K562 (cell line): ENCODE data around the gene SPDYE3. TPM values are rescaled to one million over a fixed set of nuclear protein-coding genes. Genes with fewer than 3 reads are reported as not detected.

Source experiments
- CCAR2 ChIP-seq: fragments of 200-400 bp; formaldehyde crosslinking; IDR thresholded peaks from 2 replicates; pipeline ENCODE4 v1.6.1; 2017; ENCODE audit warnings: mild to moderate bottlenecking, low read depth, low read length
- DDX20 ChIP-seq: fragments of 450-650 bp; IDR thresholded peaks from 2 replicates; pipeline ENCODE4 v1.6.1; 2016; ENCODE audit warnings: missing genetic modification characterization, low read depth, mild to moderate bottlenecking, missing compliant biosample characterization, moderate library complexity
- MAFF ChIP-seq: IDR thresholded peaks from 2 replicates; pipeline ENCODE4 v1.6.1; 2012; ENCODE audit warnings: low read length, improper control_type of control experiment
- MCM5 ChIP-seq: fragments of 450-650 bp; IDR thresholded peaks from 2 replicates; pipeline ENCODE4 v1.6.1; 2016; ENCODE audit warnings: low read depth
- NFE2 ChIP-seq: IDR thresholded peaks from 2 replicates; pipeline ENCODE4 v1.6.1; 2014; ENCODE audit warnings: antibody characterized with exemption, low read depth
- ZNF263 ChIP-seq: sonication (generic); formaldehyde crosslinking; IDR thresholded peaks from 2 replicates; pipeline ENCODE4 v1.8.0; 2022; ENCODE audit warnings: mild to moderate bottlenecking, missing genetic modification reagents, borderline replicate concordance
- polyA plus RNA-seq, 8 experiments: library from polyadenylated mRNA; depleted of rRNA in 4 of 8; stranded (reverse) in 5 of 8; unstranded in 3 of 8; fragments of >200 nt; fragmentation: Nextera tagmentation in 2 of 8; fragmentation: Illumina TruSeq in 1 of 8; extraction: Ambion mirVana in 2 of 8; extraction: Trizol in 1 of 8; gene quantifications; 2 replicates each; pipeline versions ENCODE4 v1.2.1 to v1.2.3, GENCODE V29; 2011 to 2014; ENCODE audit warnings: inconsistent platforms in 1 of 8, missing spikeins in 1 of 8
- total RNA-seq, 7 experiments: library from RNA; depleted of rRNA in 6 of 7; stranded (reverse); fragments of >200 nt in 6 of 7; fragmentation: Illumina TruSeq in 2 of 7; extraction: Trizol in 2 of 7; gene quantifications; 2 replicates each; pipeline versions ENCODE4 v1.2.1 to v1.2.3, GENCODE V29; 2011 to 2021; ENCODE audit warnings: low replicate concordance in 1 of 7
- TF ChIP-seq, protein P1 (sequence below), 2 experiments: fragments of 450-650 bp in 1 of 2; sonication (generic) in 1 of 2; formaldehyde crosslinking in 1 of 2; IDR thresholded peaks; 2 replicates each; pipeline versions ENCODE4 v1.7.1 to v1.9.0; 2016 to 2022; ENCODE audit warnings: inconsistent platforms in 1 of 2, mild to moderate bottlenecking in 1 of 2, missing genetic modification reagents in 1 of 2
- TF ChIP-seq, protein P2 (sequence below): fragments of 250-450 bp; sonication (Bioruptor Pico); IDR thresholded peaks from 2 replicates; pipeline ENCODE4 v1.4.0; 2020
- TF ChIP-seq, protein P3 (sequence below), 2 experiments: fragments of 200-800 bp in 1 of 2; sonication (Bioruptor generic) in 1 of 2; sonication (generic) in 1 of 2; formaldehyde crosslinking in 1 of 2; IDR thresholded peaks in 1 of 2; conservative IDR thresholded peaks in 1 of 2; 2 replicates each; pipeline versions ENCODE4 v1.5.0 to v1.6.1; 2016 to 2020; ENCODE audit warnings: missing compliant biosample characterization in 1 of 2, missing genetic modification characterization in 1 of 2, missing genetic modification reagents in 1 of 2
- TF ChIP-seq, protein P4 (sequence below), 2 experiments: IDR thresholded peaks; 2 replicates each; pipeline ENCODE4 v1.6.1; 2011; ENCODE audit warnings: borderline replicate concordance in 1 of 2, control low read depth in 1 of 2, low read depth in 1 of 2, low read length in 1 of 2, mild to moderate bottlenecking in 1 of 2, mixed read lengths in 1 of 2, moderate library complexity in 1 of 2; ENCODE audit not compliant: insufficient read depth in 1 of 2, insufficient read length in 1 of 2, poor library complexity in 1 of 2, severe bottlenecking in 1 of 2; ENCODE audit errors: extremely low read depth in 1 of 2

Gene SPDYE3
- total and polyA plus RNA-seq, 9 of the 15 experiments (the other 6 are each of a cell fraction or from before 2014, with no cell fraction given) = 0.04 to 3.3 (median 1.2) TPM; not detected in 6

DNA sequence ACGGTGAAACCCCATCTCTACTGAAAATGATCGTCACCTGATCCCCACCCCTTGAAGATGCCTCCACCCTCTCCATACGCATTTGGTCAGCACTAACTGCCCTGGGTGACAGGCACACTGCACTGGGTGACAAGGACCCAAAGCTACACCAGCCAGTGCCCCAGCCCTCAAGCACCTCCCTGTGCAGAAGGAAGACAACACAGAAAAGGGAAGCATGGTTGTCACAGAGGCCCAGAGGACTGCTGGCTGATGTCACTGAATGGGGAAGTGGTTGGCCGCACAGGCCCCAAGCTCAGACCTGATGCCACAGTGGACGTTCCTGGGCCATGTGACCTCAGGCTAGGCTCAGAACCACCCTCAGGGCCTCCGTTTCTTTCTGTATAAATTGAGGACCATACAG lies 61.6 kb downstream of the SPDYE3 start (continued):
- TF ChIP-seq, protein P1, sequence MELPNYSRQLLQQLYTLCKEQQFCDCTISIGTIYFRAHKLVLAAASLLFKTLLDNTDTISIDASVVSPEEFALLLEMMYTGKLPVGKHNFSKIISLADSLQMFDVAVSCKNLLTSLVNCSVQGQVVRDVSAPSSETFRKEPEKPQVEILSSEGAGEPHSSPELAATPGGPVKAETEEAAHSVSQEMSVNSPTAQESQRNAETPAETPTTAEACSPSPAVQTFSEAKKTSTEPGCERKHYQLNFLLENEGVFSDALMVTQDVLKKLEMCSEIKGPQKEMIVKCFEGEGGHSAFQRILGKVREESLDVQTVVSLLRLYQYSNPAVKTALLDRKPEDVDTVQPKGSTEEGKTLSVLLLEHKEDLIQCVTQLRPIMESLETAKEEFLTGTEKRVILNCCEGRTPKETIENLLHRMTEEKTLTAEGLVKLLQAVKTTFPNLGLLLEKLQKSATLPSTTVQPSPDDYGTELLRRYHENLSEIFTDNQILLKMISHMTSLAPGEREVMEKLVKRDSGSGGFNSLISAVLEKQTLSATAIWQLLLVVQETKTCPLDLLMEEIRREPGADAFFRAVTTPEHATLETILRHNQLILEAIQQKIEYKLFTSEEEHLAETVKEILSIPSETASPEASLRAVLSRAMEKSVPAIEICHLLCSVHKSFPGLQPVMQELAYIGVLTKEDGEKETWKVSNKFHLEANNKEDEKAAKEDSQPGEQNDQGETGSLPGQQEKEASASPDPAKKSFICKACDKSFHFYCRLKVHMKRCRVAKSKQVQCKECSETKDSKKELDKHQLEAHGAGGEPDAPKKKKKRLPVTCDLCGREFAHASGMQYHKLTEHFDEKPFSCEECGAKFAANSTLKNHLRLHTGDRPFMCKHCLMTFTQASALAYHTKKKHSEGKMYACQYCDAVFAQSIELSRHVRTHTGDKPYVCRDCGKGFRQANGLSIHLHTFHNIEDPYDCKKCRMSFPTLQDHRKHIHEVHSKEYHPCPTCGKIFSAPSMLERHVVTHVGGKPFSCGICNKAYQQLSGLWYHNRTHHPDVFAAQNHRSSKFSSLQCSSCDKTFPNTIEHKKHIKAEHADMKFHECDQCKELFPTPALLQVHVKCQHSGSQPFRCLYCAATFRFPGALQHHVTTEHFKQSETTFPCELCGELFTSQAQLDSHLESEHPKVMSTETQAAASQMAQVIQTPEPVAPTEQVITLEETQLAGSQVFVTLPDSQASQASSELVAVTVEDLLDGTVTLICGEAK (IDR thresholded peaks at IDR 0.05) = no peak
- TF ChIP-seq, protein P1 (CRISPR knock-in tag; IDR thresholded peaks at IDR 0.05) = no peak
- no peak for TF ChIP-seq MAFF
- TF ChIP-seq, protein P2, sequence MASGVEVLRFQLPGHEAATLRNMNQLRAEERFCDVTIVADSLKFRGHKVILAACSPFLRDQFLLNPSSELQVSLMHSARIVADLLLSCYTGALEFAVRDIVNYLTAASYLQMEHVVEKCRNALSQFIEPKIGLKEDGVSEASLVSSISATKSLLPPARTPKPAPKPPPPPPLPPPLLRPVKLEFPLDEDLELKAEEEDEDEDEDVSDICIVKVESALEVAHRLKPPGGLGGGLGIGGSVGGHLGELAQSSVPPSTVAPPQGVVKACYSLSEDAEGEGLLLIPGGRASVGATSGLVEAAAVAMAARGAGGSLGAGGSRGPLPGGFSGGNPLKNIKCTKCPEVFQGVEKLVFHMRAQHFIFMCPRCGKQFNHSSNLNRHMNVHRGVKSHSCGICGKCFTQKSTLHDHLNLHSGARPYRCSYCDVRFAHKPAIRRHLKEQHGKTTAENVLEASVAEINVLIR (CRISPR knock-in tag) = no peak
- no peak for TF ChIP-seq ZNF263 (CRISPR knock-in tag)
- TF ChIP-seq NFE2 = no peak
- no peak for TF ChIP-seq CCAR2
- TF ChIP-seq, protein P3, sequence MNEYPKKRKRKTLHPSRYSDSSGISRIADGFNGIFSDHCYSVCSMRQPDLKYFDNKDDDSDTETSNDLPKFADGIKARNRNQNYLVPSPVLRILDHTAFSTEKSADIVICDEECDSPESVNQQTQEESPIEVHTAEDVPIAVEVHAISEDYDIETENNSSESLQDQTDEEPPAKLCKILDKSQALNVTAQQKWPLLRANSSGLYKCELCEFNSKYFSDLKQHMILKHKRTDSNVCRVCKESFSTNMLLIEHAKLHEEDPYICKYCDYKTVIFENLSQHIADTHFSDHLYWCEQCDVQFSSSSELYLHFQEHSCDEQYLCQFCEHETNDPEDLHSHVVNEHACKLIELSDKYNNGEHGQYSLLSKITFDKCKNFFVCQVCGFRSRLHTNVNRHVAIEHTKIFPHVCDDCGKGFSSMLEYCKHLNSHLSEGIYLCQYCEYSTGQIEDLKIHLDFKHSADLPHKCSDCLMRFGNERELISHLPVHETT (CRISPR knock-in tag; conservative IDR thresholded peaks at IDR 0.05 in 1 of 2, IDR thresholded peaks at IDR 0.05 in 1 of 2) = peak in 1 of 2 experiments; percentile 43; a peak in 1 of 4 replicates
- no peak for TF ChIP-seq DDX20 (tag)
- TF ChIP-seq MCM5 = no peak
- TF ChIP-seq, protein P4, sequence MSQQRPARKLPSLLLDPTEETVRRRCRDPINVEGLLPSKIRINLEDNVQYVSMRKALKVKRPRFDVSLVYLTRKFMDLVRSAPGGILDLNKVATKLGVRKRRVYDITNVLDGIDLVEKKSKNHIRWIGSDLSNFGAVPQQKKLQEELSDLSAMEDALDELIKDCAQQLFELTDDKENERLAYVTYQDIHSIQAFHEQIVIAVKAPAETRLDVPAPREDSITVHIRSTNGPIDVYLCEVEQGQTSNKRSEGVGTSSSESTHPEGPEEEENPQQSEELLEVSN (IDR thresholded peaks at IDR 0.05; ENCODE audit: borderline replicate concordance in 1 of 2, extremely low read depth in 1 of 2, insufficient read depth in 1 of 2, insufficient read length in 1 of 2, low read depth in 1 of 2, low read length in 1 of 2, poor library complexity in 1 of 2, severe bottlenecking in 1 of 2) = no peak
